Measurements from ENCODE around the gene SLC1A4. TPM values are rescaled to one million over a fixed set of nuclear protein-coding genes. Genes with fewer than 3 reads are reported as not detected.
"Not testable (repeated sequence)": the region's sequence is repeated elsewhere in the genome, so short reads cannot be mapped to it uniquely, and the experiment has no call there.

Gene SLC1A4
- polyA plus RNA-seq, 2 donors, result 6.6 to 9.3 TPM

GRCh38 chr2:65027616-65028244 is 38.5 kb downstream of the SLC1A4 start:
- H3K4me1 ChIP-seq (ENCODE audit: control insufficient read depth in 2 of 2, insufficient read depth in 2 of 2, low read length in 1 of 2), result no peaks in the 10 kb centered on the region
- H3K36me3 ChIP-seq (ENCODE audit: control insufficient read depth in 2 of 2, insufficient read depth in 2 of 2, low read length in 1 of 2), result no peaks in the 10 kb centered on the region
- no peaks in the 10 kb centered on the region for H3K27me3 ChIP-seq (ENCODE audit: control insufficient read depth in 1 of 2, insufficient read depth in 2 of 2, low read length in 2 of 2)
- no peak overlapping the region for H3K4me3 ChIP-seq (ENCODE audit: low read depth in 1 of 2, low read length in 2 of 2)
- 77 to 78% methylated on average over 8 of the region's 8 CpGs for WGBS, 2 donors
- no peaks in the 10 kb centered on the region for H3K9me3 ChIP-seq (ENCODE audit: control insufficient read depth in 2 of 2, insufficient read depth in 1 of 2, low read depth in 1 of 2, low read length in 1 of 2)
- no peak overlapping the region for H3K27ac ChIP-seq (ENCODE audit: low read depth in 2 of 2, low read length in 1 of 2)

- Histone ChIP-seq H3K36me3 (ENCODE audit: control insufficient read depth in 2 of 2, insufficient read depth in 2 of 2, low read length in 1 of 2) (no peaks in the 10 kb centered on the region), H3K4me3 (ENCODE audit: low read depth in 1 of 2, low read length in 2 of 2) (no peak overlapping the region), H3K4me1 (ENCODE audit: control insufficient read depth in 2 of 2, insufficient read depth in 2 of 2, low read length in 1 of 2) (no peaks in the 10 kb centered on the region), H3K9me3 (ENCODE audit: control insufficient read depth in 2 of 2, insufficient read depth in 1 of 2, low read depth in 1 of 2, low read length in 1 of 2) (no peaks in the 10 kb centered on the region), H3K27me3 (ENCODE audit: control insufficient read depth in 1 of 2, insufficient read depth in 2 of 2, low read length in 2 of 2) (no peaks in the 10 kb centered on the region), H3K27ac (ENCODE audit: low read depth in 2 of 2, low read length in 1 of 2) (no peak overlapping the region)
- 73 to 79% methylated on average over 11 of the region's 11 CpGs for WGBS, 2 donors
Observed at GRCh38 chr2:65030476-65031332, 41.5 kb downstream of the SLC1A4 start.

GRCh38 chr2:65031341-65032018 is 42.3 kb downstream of the SLC1A4 start:
- Histone ChIP-seq H3K9me3 (ENCODE audit: control insufficient read depth in 2 of 2, insufficient read depth in 1 of 2, low read depth in 1 of 2, low read length in 1 of 2) (no peaks in the 10 kb centered on the region), H3K27ac (ENCODE audit: low read depth in 2 of 2, low read length in 1 of 2) (no peak overlapping the region), H3K27me3 (ENCODE audit: control insufficient read depth in 1 of 2, insufficient read depth in 2 of 2, low read length in 2 of 2) (no peaks in the 10 kb centered on the region), H3K4me3 (ENCODE audit: low read depth in 1 of 2, low read length in 2 of 2) (no peak overlapping the region), H3K36me3 (ENCODE audit: control insufficient read depth in 2 of 2, insufficient read depth in 2 of 2, low read length in 1 of 2) (no peaks in the 10 kb centered on the region), H3K4me1 (ENCODE audit: control insufficient read depth in 2 of 2, insufficient read depth in 2 of 2, low read length in 1 of 2) (no peaks in the 10 kb centered on the region)
- 47 to 51% methylated on average over 8 of the region's 8 CpGs for WGBS, 2 donors

- Histone ChIP-seq H3K36me3 (ENCODE audit: control insufficient read depth in 2 of 2, insufficient read depth in 2 of 2, low read length in 1 of 2) (no peaks in the 10 kb centered on the region), H3K27ac (ENCODE audit: low read depth in 2 of 2, low read length in 1 of 2) (no peak overlapping the region), H3K9me3 (ENCODE audit: control insufficient read depth in 2 of 2, insufficient read depth in 1 of 2, low read depth in 1 of 2, low read length in 1 of 2) (no peaks in the 10 kb centered on the region), H3K4me3 (ENCODE audit: low read depth in 1 of 2, low read length in 2 of 2) (no peak overlapping the region), H3K4me1 (ENCODE audit: control insufficient read depth in 2 of 2, insufficient read depth in 2 of 2, low read length in 1 of 2) (no peaks in the 10 kb centered on the region), H3K27me3 (ENCODE audit: control insufficient read depth in 1 of 2, insufficient read depth in 2 of 2, low read length in 2 of 2) (no peaks in the 10 kb centered on the region)
- WGBS, 2 donors, result 57 to 67% methylated on average over 13 of the region's 13 CpGs
Observed at GRCh38 chr2:65032019-65032975, 43.1 kb downstream of the SLC1A4 start.

- Histone ChIP-seq H3K9me3 (ENCODE audit: control insufficient read depth in 2 of 2, insufficient read depth in 1 of 2, low read depth in 1 of 2, low read length in 1 of 2) (no peaks in the 10 kb centered on the region), H3K27ac (ENCODE audit: low read depth in 2 of 2, low read length in 1 of 2) (no peak overlapping the region)
- WGBS, 2 donors, result 86 to 88% methylated on average over 4 of the region's 4 CpGs
Observed at GRCh38 chr2:65033178-65033577, 44.0 kb downstream of the SLC1A4 start.

GRCh38 chr2:65033667-65034066 is 44.5 kb downstream of the SLC1A4 start:
- H3K36me3 ChIP-seq (ENCODE audit: control insufficient read depth in 2 of 2, insufficient read depth in 2 of 2, low read length in 1 of 2); H3K27ac ChIP-seq (ENCODE audit: low read depth in 2 of 2, low read length in 1 of 2); H3K27me3 ChIP-seq (ENCODE audit: control insufficient read depth in 1 of 2, insufficient read depth in 2 of 2, low read length in 2 of 2); H3K4me3 ChIP-seq (ENCODE audit: low read depth in 1 of 2, low read length in 2 of 2); H3K9me3 ChIP-seq (ENCODE audit: control insufficient read depth in 2 of 2, insufficient read depth in 1 of 2, low read depth in 1 of 2, low read length in 1 of 2); H3K4me1 ChIP-seq (ENCODE audit: control insufficient read depth in 2 of 2, insufficient read depth in 2 of 2, low read length in 1 of 2): not testable (repeated sequence)
- WGBS, 2 donors, result 91 to 92% methylated on average over 4 of the region's 4 CpGs

More at GRCh38 chr2:65033178-65033577, 44.0 kb downstream of the SLC1A4 start:
- no peaks in the 10 kb centered on the region for H3K36me3 ChIP-seq (ENCODE audit: control insufficient read depth in 2 of 2, insufficient read depth in 2 of 2, low read length in 1 of 2)
- no peaks in the 10 kb centered on the region for H3K27me3 ChIP-seq (ENCODE audit: control insufficient read depth in 1 of 2, insufficient read depth in 2 of 2, low read length in 2 of 2)
- H3K4me1 ChIP-seq (ENCODE audit: control insufficient read depth in 2 of 2, insufficient read depth in 2 of 2, low read length in 1 of 2), result no peaks in the 10 kb centered on the region
- no peak overlapping the region for H3K4me3 ChIP-seq (ENCODE audit: low read depth in 1 of 2, low read length in 2 of 2)

- Histone ChIP-seq H3K4me1 (ENCODE audit: control insufficient read depth in 2 of 2, insufficient read depth in 2 of 2, low read length in 1 of 2) (no peaks in the 10 kb centered on the region), H3K27me3 (ENCODE audit: control insufficient read depth in 1 of 2, insufficient read depth in 2 of 2, low read length in 2 of 2) (no peaks in the 10 kb centered on the region), H3K9me3 (ENCODE audit: control insufficient read depth in 2 of 2, insufficient read depth in 1 of 2, low read depth in 1 of 2, low read length in 1 of 2) (no peaks in the 10 kb centered on the region), H3K36me3 (ENCODE audit: control insufficient read depth in 2 of 2, insufficient read depth in 2 of 2, low read length in 1 of 2) (no peaks in the 10 kb centered on the region), H3K4me3 (ENCODE audit: low read depth in 1 of 2, low read length in 2 of 2) (no peak overlapping the region), H3K27ac (ENCODE audit: low read depth in 2 of 2, low read length in 1 of 2) (no peak overlapping the region)
- 66 to 73% methylated on average over 6 of the region's 6 CpGs for WGBS, 2 donors
Observed at GRCh38 chr2:65035351-65035943, 46.2 kb downstream of the SLC1A4 start.

GRCh38 chr2:65037178-65037577 is 48.0 kb downstream of the SLC1A4 start:
- H3K9me3 ChIP-seq (ENCODE audit: control insufficient read depth in 2 of 2, insufficient read depth in 1 of 2, low read depth in 1 of 2, low read length in 1 of 2), result no peaks in the 10 kb centered on the region
- H3K4me3 ChIP-seq (ENCODE audit: low read depth in 1 of 2, low read length in 2 of 2), result no peak overlapping the region
- 64 to 71% methylated on average over 3 of the region's 3 CpGs for WGBS, 2 donors
- no peaks in the 10 kb centered on the region for H3K4me1 ChIP-seq (ENCODE audit: control insufficient read depth in 2 of 2, insufficient read depth in 2 of 2, low read length in 1 of 2)
- no peak overlapping the region for H3K27ac ChIP-seq (ENCODE audit: low read depth in 2 of 2, low read length in 1 of 2)
- no peaks in the 10 kb centered on the region for H3K27me3 ChIP-seq (ENCODE audit: control insufficient read depth in 1 of 2, insufficient read depth in 2 of 2, low read length in 2 of 2)
- no peaks in the 10 kb centered on the region for H3K36me3 ChIP-seq (ENCODE audit: control insufficient read depth in 2 of 2, insufficient read depth in 2 of 2, low read length in 1 of 2)
